Gastroesophageal sphincter (tissue), 3 donors: ENCODE data around the gene BRAT1.

Experiments used
- EP300 ChIP-seq: sonication (generic); formaldehyde crosslinking; IDR thresholded peaks from one replicate; pipeline ENCODE4 v1.6.1; 2017; ENCODE audit warnings: antibody characterized with exemption, mild to moderate bottlenecking
- POLR2A ChIP-seq, 2 donors: fragments of 450-650 bp; IDR thresholded peaks; one replicate each; pipeline ENCODE4 v1.6.1; 2017; ENCODE audit warnings: antibody characterized with exemption in 2 of 2, mild to moderate bottlenecking in 2 of 2, moderate library complexity in 1 of 2
- POLR2AphosphoS5 ChIP-seq: sonication (generic); formaldehyde crosslinking; IDR thresholded peaks from one replicate; pipeline ENCODE4 v1.6.1; 2017; ENCODE audit warnings: antibody characterized with exemption
- TF ChIP-seq, protein P1 (sequence below), 4 experiments: fragments of 200-600 bp in 2 of 4; fragments of 450-650 bp in 2 of 4; sonication (generic) in 1 of 4; IDR thresholded peaks; one replicate each; pipeline ENCODE4 v1.5.1; 2017 to 2019; ENCODE audit warnings: antibody characterized with exemption in 4 of 4, mild to moderate bottlenecking in 2 of 4, moderate library complexity in 2 of 4

DNA sequence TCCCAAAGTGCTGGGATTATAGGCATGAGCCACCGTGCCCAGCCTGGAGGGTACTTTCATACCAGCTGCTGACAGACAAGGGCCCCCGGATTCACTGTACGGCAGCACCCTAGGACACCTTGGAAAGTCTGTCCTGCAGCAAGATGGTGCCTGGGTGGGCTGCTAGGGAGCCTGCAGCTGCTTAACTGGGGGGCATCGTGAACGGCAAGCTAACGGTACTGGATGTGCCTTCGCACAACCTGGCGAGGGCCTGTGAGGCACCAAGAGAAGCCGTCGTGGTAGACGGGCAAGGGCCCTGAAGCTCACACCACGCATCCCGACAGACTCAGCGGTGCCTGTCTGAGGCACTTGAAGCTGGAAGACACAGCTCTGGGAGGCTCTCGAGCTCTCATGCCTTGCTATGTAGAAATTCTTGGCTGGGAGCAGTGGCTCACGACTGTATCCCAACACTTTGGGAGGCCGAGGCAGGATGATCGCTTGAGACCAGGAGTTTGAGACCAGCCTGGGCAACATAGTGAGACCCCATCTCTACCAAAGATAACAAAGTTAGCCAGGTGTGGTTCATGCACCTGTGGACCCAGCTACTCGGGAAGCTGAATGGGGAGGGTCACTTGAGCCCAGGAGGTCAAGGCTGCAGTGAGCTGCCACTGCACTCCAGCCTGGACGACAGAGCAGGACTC lies 9.4 kb downstream of the BRAT1 start:
- TF ChIP-seq, protein P1, sequence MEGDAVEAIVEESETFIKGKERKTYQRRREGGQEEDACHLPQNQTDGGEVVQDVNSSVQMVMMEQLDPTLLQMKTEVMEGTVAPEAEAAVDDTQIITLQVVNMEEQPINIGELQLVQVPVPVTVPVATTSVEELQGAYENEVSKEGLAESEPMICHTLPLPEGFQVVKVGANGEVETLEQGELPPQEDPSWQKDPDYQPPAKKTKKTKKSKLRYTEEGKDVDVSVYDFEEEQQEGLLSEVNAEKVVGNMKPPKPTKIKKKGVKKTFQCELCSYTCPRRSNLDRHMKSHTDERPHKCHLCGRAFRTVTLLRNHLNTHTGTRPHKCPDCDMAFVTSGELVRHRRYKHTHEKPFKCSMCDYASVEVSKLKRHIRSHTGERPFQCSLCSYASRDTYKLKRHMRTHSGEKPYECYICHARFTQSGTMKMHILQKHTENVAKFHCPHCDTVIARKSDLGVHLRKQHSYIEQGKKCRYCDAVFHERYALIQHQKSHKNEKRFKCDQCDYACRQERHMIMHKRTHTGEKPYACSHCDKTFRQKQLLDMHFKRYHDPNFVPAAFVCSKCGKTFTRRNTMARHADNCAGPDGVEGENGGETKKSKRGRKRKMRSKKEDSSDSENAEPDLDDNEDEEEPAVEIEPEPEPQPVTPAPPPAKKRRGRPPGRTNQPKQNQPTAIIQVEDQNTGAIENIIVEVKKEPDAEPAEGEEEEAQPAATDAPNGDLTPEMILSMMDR (IDR thresholded peaks at IDR 0.05), result no peak
- no peak for TF ChIP-seq POLR2AphosphoS5
- TF ChIP-seq EP300, result no peak
- no peak for TF ChIP-seq POLR2A (IDR thresholded peaks at IDR 0.05)
